ENCODE results near the gene SDK1.

GRCh38 chr7:4247106-4247876 lies 946.2 kb downstream of the SDK1 start:
- no peak for TF ChIP-seq RAD21 (IDR thresholded peaks at IDR 0.05)
- no peak for TF ChIP-seq CTCF (IDR thresholded peaks at IDR 0.05; ENCODE audit: low read depth, low read length, missing input control)
- TF ChIP-seq REST (IDR thresholded peaks at IDR 0.05): no peak
- no peak for TF ChIP-seq YY1 (IDR thresholded peaks at IDR 0.05)
- no peak for TF ChIP-seq SP1 (IDR thresholded peaks at IDR 0.05)
- TF ChIP-seq EGR1 (IDR thresholded peaks at IDR 0.05; ENCODE audit: low read depth in 2 of 2): no peak
- no peak for TF ChIP-seq TAF1 (conservative IDR thresholded peaks at IDR 0.05)
- TF ChIP-seq ATF3 (IDR thresholded peaks at IDR 0.05): no peak
- no peak for TF ChIP-seq GABPA (IDR thresholded peaks at IDR 0.05 in 1 of 2, conservative IDR thresholded peaks at IDR 0.05 in 1 of 2)
- no peak for TF ChIP-seq JUND (IDR thresholded peaks at IDR 0.05)
- no peak for TF ChIP-seq MAX (IDR thresholded peaks at IDR 0.05)
- no peak for TF ChIP-seq ZBTB33 (IDR thresholded peaks at IDR 0.05)

All from liver (tissue), 3 donors.